ENCODE data around the gene GAS2L3. TPM values are rescaled to one million over a fixed set of nuclear protein-coding genes. Genes with fewer than 3 reads are reported as not detected.
A peak's percentile ranks its signal among the peaks of the same experiment; 100 is the strongest.

The GAS2L3 gene
- total RNA-seq, 1 donor from 2014 or later = 15.1 TPM

DNA sequence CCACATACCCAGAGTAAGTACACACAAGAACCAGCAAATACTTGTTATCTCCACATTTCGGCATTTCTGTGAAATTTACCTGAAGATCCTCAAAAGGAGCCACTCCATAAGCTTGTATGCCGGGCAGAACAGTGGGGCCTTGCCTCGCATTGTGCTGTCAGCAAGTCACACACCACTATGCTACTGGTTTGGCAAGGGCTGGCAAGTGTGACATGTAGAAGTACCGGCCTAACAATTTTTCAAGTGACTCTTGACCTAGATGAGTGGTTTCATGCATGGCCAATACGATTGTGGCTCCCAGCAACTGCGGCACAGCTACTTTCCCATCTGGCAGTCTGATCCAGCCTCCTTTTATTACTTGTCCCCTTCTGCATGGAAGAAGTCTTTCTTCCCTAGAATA, 69.8 kb downstream of the GAS2L3 start:
- Histone ChIP-seq H3K9me3 (no peaks in the 10 kb centered on the region), H3K27me3 (no peaks in the 10 kb centered on the region), H3K36me3 (no peaks in the 10 kb centered on the region), H3K27ac (no peak overlapping the region), H3K4me1 (no peaks in the 10 kb centered on the region), H3K4me3 (no peak overlapping the region)
- DNase-seq = peak; percentile 69
- TF ChIP-seq, protein P1, sequence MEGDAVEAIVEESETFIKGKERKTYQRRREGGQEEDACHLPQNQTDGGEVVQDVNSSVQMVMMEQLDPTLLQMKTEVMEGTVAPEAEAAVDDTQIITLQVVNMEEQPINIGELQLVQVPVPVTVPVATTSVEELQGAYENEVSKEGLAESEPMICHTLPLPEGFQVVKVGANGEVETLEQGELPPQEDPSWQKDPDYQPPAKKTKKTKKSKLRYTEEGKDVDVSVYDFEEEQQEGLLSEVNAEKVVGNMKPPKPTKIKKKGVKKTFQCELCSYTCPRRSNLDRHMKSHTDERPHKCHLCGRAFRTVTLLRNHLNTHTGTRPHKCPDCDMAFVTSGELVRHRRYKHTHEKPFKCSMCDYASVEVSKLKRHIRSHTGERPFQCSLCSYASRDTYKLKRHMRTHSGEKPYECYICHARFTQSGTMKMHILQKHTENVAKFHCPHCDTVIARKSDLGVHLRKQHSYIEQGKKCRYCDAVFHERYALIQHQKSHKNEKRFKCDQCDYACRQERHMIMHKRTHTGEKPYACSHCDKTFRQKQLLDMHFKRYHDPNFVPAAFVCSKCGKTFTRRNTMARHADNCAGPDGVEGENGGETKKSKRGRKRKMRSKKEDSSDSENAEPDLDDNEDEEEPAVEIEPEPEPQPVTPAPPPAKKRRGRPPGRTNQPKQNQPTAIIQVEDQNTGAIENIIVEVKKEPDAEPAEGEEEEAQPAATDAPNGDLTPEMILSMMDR (IDR thresholded peaks at IDR 0.05) = no peak
- intact Hi-C loops (cut with DNase I) = no loop called here
- peak; percentile 81 for ATAC-seq

- H3K27ac ChIP-seq = no peak overlapping the region
- no peak overlapping the region for H3K4me3 ChIP-seq
- TF ChIP-seq, protein P1 (IDR thresholded peaks at IDR 0.05) = no peak
- H3K9me3 ChIP-seq = no peaks in the 10 kb centered on the region
- no peak for ATAC-seq
- no peaks in the 10 kb centered on the region for H3K36me3 ChIP-seq
- intact Hi-C loops (cut with DNase I) = no loop called here
- peaks cover 4% of the 10 kb centered on the region for H3K27me3 ChIP-seq
- no peak for DNase-seq
- no peaks in the 10 kb centered on the region for H3K4me1 ChIP-seq
These were observed 73.4 kb downstream of the GAS2L3 start for GRCh38 chr12:100646896-100647295.

DNA sequence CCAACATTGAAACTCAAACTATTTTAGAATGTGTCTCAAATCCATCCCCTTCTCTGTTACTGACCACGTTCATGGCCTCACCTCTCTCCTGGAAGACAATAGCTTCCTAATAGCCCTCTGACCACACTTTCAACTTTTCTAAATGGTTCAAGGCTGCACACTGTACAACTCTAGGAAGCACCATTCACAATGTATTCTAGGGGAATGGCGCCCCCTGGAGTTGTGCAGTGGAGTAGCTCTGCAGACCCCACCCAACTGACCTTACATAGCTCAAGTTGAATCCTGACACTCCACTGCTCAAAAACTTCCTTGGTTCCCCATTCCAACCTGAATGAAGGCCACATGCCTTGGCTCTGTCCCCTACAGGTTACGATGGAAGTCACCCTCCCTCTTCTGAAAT, 77.6 kb downstream of the GAS2L3 start:
- H3K4me3 ChIP-seq = no peak overlapping the region
- no peaks in the 10 kb centered on the region for H3K4me1 ChIP-seq
- TF ChIP-seq, protein P1 (IDR thresholded peaks at IDR 0.05) = no peak
- H3K9me3 ChIP-seq = no peaks in the 10 kb centered on the region
- no peak for ATAC-seq
- no peaks in the 10 kb centered on the region for H3K36me3 ChIP-seq
- H3K27ac ChIP-seq = no peak overlapping the region
- intact Hi-C loops (cut with DNase I) = no loop called here
- no peak for DNase-seq
- peaks cover 9% of the 10 kb centered on the region for H3K27me3 ChIP-seq

DNA sequence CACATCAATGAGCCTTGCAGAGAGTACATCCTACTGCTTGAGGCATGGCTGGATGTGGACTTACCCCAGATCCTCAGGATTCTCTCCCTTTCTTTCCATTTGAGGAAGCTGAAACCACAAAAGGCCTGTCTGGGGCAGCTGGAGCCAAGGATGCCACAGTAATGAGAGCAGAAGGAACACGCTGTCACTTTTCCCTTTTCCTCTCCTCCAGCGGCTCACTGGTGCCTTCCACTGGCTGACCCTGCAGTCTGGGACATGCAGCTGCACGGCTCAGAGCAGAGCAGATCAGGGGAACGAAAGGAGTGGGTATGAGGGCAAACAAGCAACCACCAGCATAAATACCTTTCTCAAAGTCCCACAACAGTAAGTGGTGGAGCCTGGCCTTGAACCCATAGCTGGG, 78.2 kb downstream of the GAS2L3 start:
- Histone ChIP-seq H3K27ac (no peak overlapping the region), H3K4me3 (no peak overlapping the region)
- peak; percentile 39 for ATAC-seq

DNA sequence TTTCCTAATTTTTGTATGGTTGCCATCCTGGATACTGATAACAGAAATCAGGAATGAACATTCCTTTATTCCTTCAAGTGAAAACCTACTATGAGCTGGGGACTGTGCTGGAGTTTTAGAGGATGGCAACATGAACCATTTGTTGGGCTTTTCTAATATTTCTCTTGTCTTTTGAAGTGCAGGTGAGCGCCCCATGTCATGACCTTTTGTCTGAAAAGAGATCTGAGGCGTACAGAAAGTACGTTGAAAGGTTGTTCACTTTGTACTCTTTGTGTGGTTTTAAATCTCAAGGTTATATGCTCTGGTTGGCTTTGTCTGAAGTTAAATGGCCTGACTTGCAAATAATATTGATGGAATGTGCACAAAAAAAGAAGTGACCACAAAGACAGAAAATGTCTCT, 79.0 kb downstream of the GAS2L3 start:
- no peaks in the 10 kb centered on the region for H3K4me1 ChIP-seq
- ATAC-seq (no peak), DNase-seq (no peak)
- TF ChIP-seq, protein P1 (IDR thresholded peaks at IDR 0.05) = no peak
- intact Hi-C loops (cut with DNase I) = no loop called here
- no peak overlapping the region for H3K27ac ChIP-seq
- peaks cover 9% of the 10 kb centered on the region for H3K27me3 ChIP-seq
- H3K4me3 ChIP-seq = no peak overlapping the region
- H3K9me3 ChIP-seq = no peaks in the 10 kb centered on the region
- no peaks in the 10 kb centered on the region for H3K36me3 ChIP-seq

More for the DNA sequence above, 78.2 kb downstream of the GAS2L3 start:
- Histone ChIP-seq H3K27me3 (peaks cover 9% of the 10 kb centered on the region), H3K9me3 (no peaks in the 10 kb centered on the region), H3K36me3 (no peaks in the 10 kb centered on the region), H3K4me1 (no peaks in the 10 kb centered on the region)
- TF ChIP-seq, protein P1 (IDR thresholded peaks at IDR 0.05) = no peak
- intact Hi-C loops (cut with DNase I) = no loop called here
- DNase-seq = no peak

DNA sequence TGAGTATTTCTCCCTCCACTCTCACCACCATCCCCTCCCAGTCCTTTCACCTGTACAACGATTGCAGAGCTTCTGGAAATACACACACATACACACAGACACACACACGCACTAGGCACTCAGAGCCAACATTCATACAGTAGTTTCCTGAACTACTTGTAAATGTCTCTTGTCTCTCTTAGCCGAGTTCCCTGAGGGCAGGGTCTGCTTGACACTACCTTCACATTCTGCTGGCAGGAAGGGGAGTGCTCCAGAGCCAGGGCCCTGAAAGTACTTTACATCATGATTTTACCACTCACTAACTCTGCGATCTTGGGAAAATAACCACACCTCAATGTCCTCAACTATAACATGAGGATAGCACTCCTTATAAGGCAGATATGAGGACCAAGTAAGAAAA, 82.7 kb downstream of the GAS2L3 start:
- intact Hi-C loops (cut with DNase I) = no loop called here
- DNase-seq (no peak), ATAC-seq (no peak)
- TF ChIP-seq, protein P1 (IDR thresholded peaks at IDR 0.05) = no peak
- H3K27me3 ChIP-seq = peaks cover 9% of the 10 kb centered on the region
- H3K4me1 ChIP-seq = no peaks in the 10 kb centered on the region
- no peaks in the 10 kb centered on the region for H3K9me3 ChIP-seq
- no peak overlapping the region for H3K27ac ChIP-seq
- no peak overlapping the region for H3K4me3 ChIP-seq
- no peaks in the 10 kb centered on the region for H3K36me3 ChIP-seq
